A549 (cell line): Measurements from ENCODE around the gene SBK3.

ENCODE experiments used
- BHLHE40 ChIP-seq: IDR thresholded peaks from 2 replicates; pipeline ENCODE4 v1.6.1; 2012; ENCODE audit warnings: low read depth, low read length, inconsistent platforms
- EP300 ChIP-seq, 2 experiments: fragments of >200 bp; sonication (Bioruptor Twin); formaldehyde crosslinking; IDR thresholded peaks; 2 replicates in 1 of 2; 3 replicates in 1 of 2; pipeline ENCODE4 v1.6.1; 2016 to 2017
- HMGXB4 ChIP-seq: fragments of 250-450 bp; sonication (Bioruptor Pico); IDR thresholded peaks from 2 replicates; pipeline ENCODE4 v1.5.0; 2021; ENCODE audit warnings: mild to moderate bottlenecking, moderate library complexity, borderline replicate concordance
- POLR2A ChIP-seq: IDR thresholded peaks from 2 replicates; pipeline ENCODE4 v1.6.1; 2012; ENCODE audit warnings: mild to moderate bottlenecking, low read length
- POLR2AphosphoS2 ChIP-seq: conservative IDR thresholded peaks from 2 replicates; pipeline ENCODE4 v1.6.1; 2012; ENCODE audit warnings: low read length, improper control_type of control experiment, inconsistent platforms
- ZFP36 ChIP-seq: fragments of 450-650 bp; IDR thresholded peaks from 2 replicates; pipeline ENCODE4 v1.6.1; 2014; ENCODE audit warnings: borderline replicate concordance; ENCODE audit not compliant: partially characterized antibody

GRCh38 chr19:55578031-55578760 is 32.9 kb upstream of the SBK3 start:
- no peak for TF ChIP-seq EP300 (IDR thresholded peaks at IDR 0.05)
- TF ChIP-seq POLR2AphosphoS2, result no peak
- TF ChIP-seq ZFP36, result no peak
- TF ChIP-seq HMGXB4, result no peak
- TF ChIP-seq POLR2A, result no peak
- TF ChIP-seq BHLHE40, result no peak
